GM21528 (cell line): ENCODE measurements around the gene LVRN.

Experiments
- ATAC-seq: cut with Tn5 transposase; IDR thresholded peaks from one replicate; pipeline ENCODE4 v1.9.1; 2021; ENCODE audit warnings: mild to moderate bottlenecking, moderate library complexity; ENCODE audit not compliant: unreplicated experiment, low FRiP score

Gene LVRN

GRCh38 chr5:115954144-115954543, 8.1 kb upstream of the LVRN start:
- no peak for ATAC-seq

- no peak for ATAC-seq
Observed at GRCh38 chr5:115956957-115957356, 5.3 kb upstream of the LVRN start.

GRCh38 chr5:115961381-115962238, 665 bp upstream of the LVRN start:
- ATAC-seq, result no peak

GRCh38 chr5:115962565-115963402, 509 bp downstream of the LVRN start:
- ATAC-seq, result no peak

GRCh38 chr5:115963566-115963965, 1.3 kb downstream of the LVRN start:
- no peak for ATAC-seq

GRCh38 chr5:115968770-115969169, 6.5 kb downstream of the LVRN start:
- no peak for ATAC-seq

- ATAC-seq, result peak; percentile 84
Observed at GRCh38 chr5:115977096-115977495, 14.8 kb downstream of the LVRN start.

- ATAC-seq, result no peak
Observed at GRCh38 chr5:115977988-115978387, 15.7 kb downstream of the LVRN start.

GRCh38 chr5:115978779-115979178, 16.5 kb downstream of the LVRN start:
- no peak for ATAC-seq

GRCh38 chr5:115979201-115980041, 17.1 kb downstream of the LVRN start:
- no peak for ATAC-seq

GRCh38 chr5:115983519-115983918, 21.2 kb downstream of the LVRN start:
- no peak for ATAC-seq

GRCh38 chr5:115985802-115986757, 23.8 kb downstream of the LVRN start:
- ATAC-seq, result no peak

- ATAC-seq, result no peak
Observed at GRCh38 chr5:115988002-115988401, 25.7 kb downstream of the LVRN start.

GRCh38 chr5:115992848-115993350, 30.6 kb downstream of the LVRN start:
- ATAC-seq, result no peak

GRCh38 chr5:115995351-115995750, 33.1 kb downstream of the LVRN start:
- no peak for ATAC-seq

- ATAC-seq, result no peak
Observed at GRCh38 chr5:116002116-116002906, 40.0 kb downstream of the LVRN start.

- ATAC-seq, result no peak
Observed at GRCh38 chr5:116004248-116004647, 42.0 kb downstream of the LVRN start.

GRCh38 chr5:116009806-116010205, 47.5 kb downstream of the LVRN start:
- no peak for ATAC-seq

- no peak for ATAC-seq
Observed at GRCh38 chr5:116011046-116011445, 48.8 kb downstream of the LVRN start.
